Measurements from ENCODE around the gene HERC6. TPM values are rescaled to one million over a fixed set of nuclear protein-coding genes. Genes with fewer than 3 reads are reported as not detected.
"Not testable (repeated sequence)": the region's sequence is repeated elsewhere in the genome, so short reads cannot be mapped to it uniquely, and the experiment has no call there.

The HERC6 gene
- total RNA-seq: 32.7 TPM

- no peaks in the 10 kb centered on the region for H3K4me1 ChIP-seq
- no peaks in the 10 kb centered on the region for H3K27me3 ChIP-seq
- DNase-seq (ENCODE audit: low spot score in 2 of 2): peak; percentile 23 to 84
- peak; percentile 81 to 84 (median 81) for TF ChIP-seq CTCF (IDR thresholded peaks at IDR 0.05)
- intact Hi-C loops (cut with DNase I): loop anchor here (2.0 kb wide), 2 partner anchors 78 to 136 kb away; partner anchors contain the start of gene HERC5
- H3K36me3 ChIP-seq: no peaks in the 10 kb centered on the region
- H3K4me3 ChIP-seq: peak within 1 kb of the TSS; percentile 69 to 81
- H3K9me3 ChIP-seq: no peaks in the 10 kb centered on the region
- H3K27ac ChIP-seq: peak within 1 kb of the TSS; percentile 66 to 77
Measured at GRCh38 chr4:88378691-88379559, at the start of gene HERC6. Gene HERC6, plus strand, starts transcription at chr4:88378852. Its CDS starts 70 bp downstream, at chr4:88378922.

DNA sequence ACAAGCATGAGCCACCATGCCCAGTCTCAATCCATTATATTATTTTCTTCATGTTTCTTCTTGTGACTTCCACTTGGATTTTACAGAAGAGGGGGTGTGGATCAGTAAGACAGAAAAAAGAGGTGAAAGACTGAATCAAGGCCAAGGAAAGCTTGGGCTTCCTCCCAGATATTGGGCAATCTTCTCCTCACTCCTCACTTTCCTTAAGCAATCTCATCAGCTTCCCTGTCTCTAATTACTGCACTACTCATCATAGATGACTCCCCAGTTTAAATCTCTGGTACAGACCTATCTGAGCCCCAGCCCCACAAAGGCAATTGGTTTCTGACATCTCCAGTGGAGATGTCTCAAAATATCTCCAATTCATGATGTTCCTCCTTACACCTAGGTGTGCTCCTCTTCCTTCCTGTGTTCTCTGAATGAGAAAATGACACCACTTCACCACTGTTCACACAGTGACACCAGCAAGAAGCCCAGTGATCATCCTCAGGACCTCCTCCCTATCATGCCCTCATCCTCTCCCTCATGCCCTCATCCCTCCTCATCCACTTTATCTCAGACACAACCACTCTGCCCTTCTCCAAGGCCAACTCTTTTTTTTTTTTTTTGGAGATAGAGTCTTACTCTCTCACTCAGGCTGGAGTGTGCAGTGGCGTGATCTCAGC, 44.8 kb upstream of the HERC6 start:
- H3K36me3 ChIP-seq: no peaks in the 10 kb centered on the region
- H3K27me3 ChIP-seq: no peaks in the 10 kb centered on the region
- H3K27ac ChIP-seq: no peak overlapping the region
- H3K9me3 ChIP-seq: no peaks in the 10 kb centered on the region
- H3K4me3 ChIP-seq: no peak overlapping the region
- intact Hi-C loops (cut with DNase I): no loop called here
- no peak for DNase-seq (ENCODE audit: low spot score in 2 of 2)
- TF ChIP-seq CTCF (IDR thresholded peaks at IDR 0.05): no peak
- no peaks in the 10 kb centered on the region for H3K4me1 ChIP-seq

DNA sequence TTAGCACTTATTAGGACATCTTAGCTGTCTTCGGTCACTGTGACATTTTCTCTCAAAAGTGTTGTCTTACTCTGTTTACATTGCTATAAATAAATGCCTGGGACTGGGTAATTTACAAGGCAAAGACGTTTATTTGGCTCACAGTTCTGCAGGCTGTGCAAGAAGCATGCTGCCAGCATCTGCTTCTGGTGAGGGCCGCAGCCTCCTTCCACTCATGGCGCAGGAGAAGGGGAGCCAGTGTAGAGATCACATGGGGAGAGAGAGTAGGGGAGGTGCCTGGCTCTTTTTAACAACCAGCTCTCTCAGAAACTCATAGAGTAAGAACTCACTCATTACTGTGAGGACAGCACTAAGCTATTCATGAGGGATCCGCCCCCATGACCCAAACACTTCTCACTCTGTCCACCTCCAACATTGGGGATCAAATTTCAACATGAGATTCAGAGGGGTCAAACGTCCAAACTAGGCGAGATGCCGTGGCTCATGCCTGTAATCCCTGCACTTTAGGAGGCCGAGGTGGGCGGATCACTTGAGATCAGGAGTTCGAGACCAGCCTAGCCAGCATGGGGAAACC, 43.5 kb upstream of the HERC6 start:
- Histone ChIP-seq H3K4me3 (no peak overlapping the region), H3K27me3 (no peaks in the 10 kb centered on the region), H3K27ac (no peak overlapping the region), H3K4me1 (no peaks in the 10 kb centered on the region), H3K36me3 (no peaks in the 10 kb centered on the region), H3K9me3 (no peaks in the 10 kb centered on the region)
- TF ChIP-seq CTCF (IDR thresholded peaks at IDR 0.05): no peak
- intact Hi-C loops (cut with DNase I): no loop called here
- no peak for DNase-seq (ENCODE audit: low spot score in 2 of 2)

- no peaks in the 10 kb centered on the region for H3K9me3 ChIP-seq
- H3K4me3 ChIP-seq: no peak overlapping the region
- intact Hi-C loops (cut with DNase I): loop anchor here (5.0 kb wide), 1 partner anchor 49 kb away; no protein-coding TSS in a partner anchor
- TF ChIP-seq CTCF (IDR thresholded peaks at IDR 0.05): no peak
- peak in 1 of 2 donors; percentile 16 for DNase-seq (ENCODE audit: low spot score in 2 of 2)
- H3K27me3 ChIP-seq: no peaks in the 10 kb centered on the region
- peak overlapping the region in 1 of 2 donors; percentile 52 for H3K27ac ChIP-seq
- H3K4me1 ChIP-seq: no peaks in the 10 kb centered on the region
- H3K36me3 ChIP-seq: no peaks in the 10 kb centered on the region
Measured at GRCh38 chr4:88341227-88342192, 37.1 kb upstream of the HERC6 start.

DNA sequence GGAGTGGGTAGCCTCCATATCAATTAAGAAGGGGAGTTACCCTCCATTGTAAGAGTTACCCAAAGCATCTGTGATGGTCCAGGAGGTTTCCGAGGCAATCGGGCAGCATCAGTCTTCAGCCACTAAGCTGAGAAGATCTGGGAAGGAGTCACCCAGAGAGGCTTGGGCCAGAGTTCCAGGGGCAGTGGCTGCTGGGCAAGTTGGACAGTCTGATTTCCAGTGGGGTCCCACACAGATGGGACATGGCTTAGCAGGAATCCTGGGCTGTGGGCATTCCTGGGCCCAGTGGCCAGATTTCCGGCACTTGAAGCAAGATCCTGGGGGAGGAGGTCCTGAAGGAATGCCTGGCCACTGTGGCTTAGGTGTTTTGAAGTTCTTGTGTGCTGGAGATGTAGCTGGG, 31.8 kb upstream of the HERC6 start:
- H3K27me3 ChIP-seq; intact Hi-C loops (cut with DNase I); H3K4me1 ChIP-seq; DNase-seq (ENCODE audit: low spot score in 2 of 2); H3K9me3 ChIP-seq; H3K36me3 ChIP-seq; H3K27ac ChIP-seq; H3K4me3 ChIP-seq: not testable (repeated sequence)

GRCh38 chr4:88348761-88349160, 29.9 kb upstream of the HERC6 start:
- H3K27me3 ChIP-seq; H3K4me1 ChIP-seq; H3K9me3 ChIP-seq; H3K36me3 ChIP-seq; H3K4me3 ChIP-seq; intact Hi-C loops (cut with DNase I); DNase-seq (ENCODE audit: low spot score in 2 of 2); H3K27ac ChIP-seq: not testable (repeated sequence)
